Adrenal gland (tissue), 5 donors: ENCODE results near the gene CST1.

Experiments
- POLR2A ChIP-seq, 2 donors: fragments of 450-650 bp; IDR thresholded peaks; one replicate each; pipeline ENCODE4 v1.6.1; 2017; ENCODE audit warnings: antibody characterized with exemption in 2 of 2, mild to moderate bottlenecking in 2 of 2, moderate library complexity in 1 of 2
- TF ChIP-seq, protein P1 (sequence below), 6 experiments: fragments of 450-650 bp in 4 of 6; fragments of 200-600 bp in 2 of 6; sonication (generic) in 1 of 6; IDR thresholded peaks; 1 replicate in 5 of 6; 2 replicates in 1 of 6; pipeline versions ENCODE4 v1.5.1 to v1.8.0; 2016 to 2021; ENCODE audit warnings: antibody characterized with exemption in 6 of 6, mild to moderate bottlenecking in 2 of 6, moderate library complexity in 1 of 6
- donor health status: DM: no; HTN: no; CAD: no.

DNA sequence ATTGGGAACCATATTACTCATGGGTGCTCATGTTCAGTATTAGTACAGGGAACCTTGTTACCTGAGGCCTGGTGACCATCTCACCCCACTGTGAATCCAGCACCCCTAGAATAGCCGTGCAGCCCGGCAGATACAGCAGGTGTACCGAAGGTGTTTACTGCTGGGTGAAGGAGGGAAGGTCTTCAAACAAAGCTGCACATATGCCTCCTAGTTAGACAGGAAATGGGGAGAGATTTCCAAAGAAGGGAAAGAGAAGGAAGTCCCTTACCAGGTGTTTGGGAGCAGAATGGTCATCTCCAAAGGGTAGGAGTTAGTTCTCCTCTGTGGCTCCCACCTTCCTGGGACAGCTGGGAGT, 2.4 kb upstream of the CST1 start:
- no peak for TF ChIP-seq POLR2A (IDR thresholded peaks at IDR 0.05)
- TF ChIP-seq, protein P1, sequence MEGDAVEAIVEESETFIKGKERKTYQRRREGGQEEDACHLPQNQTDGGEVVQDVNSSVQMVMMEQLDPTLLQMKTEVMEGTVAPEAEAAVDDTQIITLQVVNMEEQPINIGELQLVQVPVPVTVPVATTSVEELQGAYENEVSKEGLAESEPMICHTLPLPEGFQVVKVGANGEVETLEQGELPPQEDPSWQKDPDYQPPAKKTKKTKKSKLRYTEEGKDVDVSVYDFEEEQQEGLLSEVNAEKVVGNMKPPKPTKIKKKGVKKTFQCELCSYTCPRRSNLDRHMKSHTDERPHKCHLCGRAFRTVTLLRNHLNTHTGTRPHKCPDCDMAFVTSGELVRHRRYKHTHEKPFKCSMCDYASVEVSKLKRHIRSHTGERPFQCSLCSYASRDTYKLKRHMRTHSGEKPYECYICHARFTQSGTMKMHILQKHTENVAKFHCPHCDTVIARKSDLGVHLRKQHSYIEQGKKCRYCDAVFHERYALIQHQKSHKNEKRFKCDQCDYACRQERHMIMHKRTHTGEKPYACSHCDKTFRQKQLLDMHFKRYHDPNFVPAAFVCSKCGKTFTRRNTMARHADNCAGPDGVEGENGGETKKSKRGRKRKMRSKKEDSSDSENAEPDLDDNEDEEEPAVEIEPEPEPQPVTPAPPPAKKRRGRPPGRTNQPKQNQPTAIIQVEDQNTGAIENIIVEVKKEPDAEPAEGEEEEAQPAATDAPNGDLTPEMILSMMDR (IDR thresholded peaks at IDR 0.05), result no peak
